Kidney tubule cell (primary cell): ENCODE data around the gene PSD2.

ENCODE experiments used
- DNase-seq: peaks from one replicate; pipeline ENCODE4 v3.0.0-alpha.2; 2018; ENCODE audit warnings: low spot score

Gene PSD2

DNA sequence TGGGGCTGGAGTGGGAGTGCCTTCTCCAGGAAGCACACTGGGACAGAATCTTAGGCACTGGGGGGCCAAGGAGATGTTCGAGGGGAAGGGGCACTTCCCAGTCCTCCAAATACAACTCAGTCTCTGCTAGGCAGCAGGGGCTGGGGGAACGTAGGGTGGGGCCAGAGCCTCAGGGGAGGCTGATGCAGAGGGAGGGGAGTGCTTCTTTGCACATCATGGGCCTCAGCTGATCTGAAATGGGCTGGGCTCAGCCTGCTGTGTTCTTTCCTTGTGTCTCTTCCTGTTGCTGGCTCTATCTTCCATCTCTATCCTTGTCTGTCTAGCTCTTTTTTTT is 15.6 kb downstream of the PSD2 start:
- no peak for DNase-seq

DNA sequence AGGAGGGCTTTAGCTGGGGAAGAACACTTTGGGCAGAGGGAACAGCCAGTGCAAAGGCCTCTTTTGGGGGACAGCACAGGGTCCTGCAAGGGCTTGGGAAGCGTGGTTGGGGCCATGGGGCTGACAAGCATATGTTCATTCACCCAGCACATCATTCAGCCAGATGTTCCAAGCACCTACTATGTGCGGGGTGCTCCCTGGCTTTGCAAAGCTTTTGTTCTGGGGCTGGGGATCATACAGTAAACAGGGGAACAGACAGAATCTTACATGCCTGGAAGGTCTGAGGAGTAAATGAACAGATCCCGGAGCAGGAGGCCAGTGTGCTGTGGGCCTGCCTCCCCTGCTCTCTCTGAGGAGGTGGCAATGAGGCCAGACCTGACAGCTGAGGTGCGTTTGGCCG is 16.7 kb downstream of the PSD2 start:
- no peak for DNase-seq

DNA sequence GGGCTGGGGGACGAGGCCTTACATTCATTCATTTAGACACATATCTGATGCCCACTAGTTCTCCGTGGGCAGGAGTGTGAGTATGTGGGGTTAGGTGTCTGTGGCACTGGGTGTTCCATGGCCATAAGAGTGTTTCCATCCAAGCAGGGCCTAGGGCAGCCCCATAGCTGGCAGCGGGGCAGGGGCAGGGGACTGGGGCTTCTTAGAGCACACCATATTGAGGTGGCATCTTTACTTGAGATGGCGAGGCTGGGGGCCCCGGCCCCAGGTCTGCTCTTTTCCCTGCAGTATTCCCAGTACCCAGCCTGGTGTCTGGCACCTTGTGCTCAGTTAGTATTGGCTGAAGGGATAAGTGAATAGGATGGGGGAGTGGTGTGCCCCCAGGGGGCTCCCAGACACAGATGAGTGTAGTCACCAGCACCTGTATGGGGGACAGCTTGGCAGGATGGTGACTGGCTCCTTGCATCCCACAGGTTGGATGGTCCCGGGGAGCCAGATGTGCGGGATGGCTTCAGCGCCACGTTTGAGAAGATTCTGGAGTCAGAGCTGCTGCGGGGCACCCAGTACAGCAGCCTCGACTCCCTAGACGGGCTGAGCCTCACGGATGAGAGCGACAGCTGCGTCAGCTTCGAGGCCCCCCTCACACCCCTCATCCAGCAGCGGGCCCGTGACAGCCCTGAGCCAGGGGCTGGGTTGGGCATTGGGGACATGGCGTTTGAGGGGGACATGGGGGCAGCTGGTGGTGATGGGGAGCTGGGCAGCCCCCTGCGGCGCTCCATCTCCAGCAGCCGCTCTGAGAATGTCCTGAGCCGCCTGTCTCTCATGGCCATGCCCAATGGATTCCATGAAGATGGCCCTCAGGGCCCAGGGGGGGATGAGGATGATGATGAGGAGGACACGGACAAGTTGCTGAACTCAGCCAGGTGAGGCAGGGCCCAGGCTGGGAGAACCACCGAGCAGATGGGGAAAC is 17.5 kb downstream of the PSD2 start:
- no peak for DNase-seq

DNA sequence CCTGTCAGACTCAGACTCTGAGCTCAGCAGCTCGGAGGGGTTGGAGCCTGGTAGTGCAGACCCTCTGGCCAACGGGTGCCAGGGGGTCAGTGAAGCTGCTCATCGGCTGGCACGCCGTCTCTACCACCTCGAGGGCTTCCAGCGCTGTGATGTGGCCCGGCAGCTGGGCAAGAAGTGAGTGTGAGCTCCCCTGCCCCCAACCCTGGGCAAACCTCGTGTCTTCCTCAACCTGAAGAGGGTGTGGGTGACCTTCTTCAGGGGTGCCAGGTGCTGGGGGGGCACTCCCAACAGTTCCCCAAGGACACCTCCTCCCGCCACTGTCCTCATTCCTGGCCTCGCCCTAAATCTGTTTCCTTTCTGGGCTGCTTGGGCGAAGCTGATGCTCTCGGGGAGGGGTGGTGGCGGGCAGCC is 18.6 kb downstream of the PSD2 start:
- DNase-seq, result no peak

DNA sequence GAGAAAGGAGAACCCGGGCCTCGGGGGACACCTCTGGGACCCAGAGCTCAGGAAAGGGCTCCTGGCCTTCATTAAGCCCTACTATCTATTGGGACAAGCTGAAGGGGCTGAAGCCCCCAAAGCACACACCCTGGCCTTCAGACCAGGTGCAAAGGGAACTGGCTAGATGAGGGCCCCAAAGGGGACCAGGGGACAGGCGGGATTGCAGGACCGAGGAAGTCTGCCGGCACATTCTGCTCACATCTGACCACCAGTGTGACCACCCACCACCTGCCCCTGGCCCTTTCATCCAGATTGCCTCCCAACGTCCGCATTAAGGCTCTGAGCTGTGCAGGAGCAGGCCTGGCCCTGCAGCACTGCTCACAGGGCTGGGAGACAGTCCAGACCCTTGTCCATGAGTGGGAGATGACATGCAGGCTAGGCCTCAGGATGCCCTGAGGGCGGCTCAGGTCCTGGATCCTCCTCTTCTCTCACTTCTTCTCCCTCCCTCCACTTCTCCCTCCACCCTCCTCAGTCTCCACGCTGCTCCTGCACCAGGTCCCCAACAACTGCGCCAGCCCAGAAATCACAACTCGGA is 19.2 kb downstream of the PSD2 start:
- DNase-seq, result no peak

DNA sequence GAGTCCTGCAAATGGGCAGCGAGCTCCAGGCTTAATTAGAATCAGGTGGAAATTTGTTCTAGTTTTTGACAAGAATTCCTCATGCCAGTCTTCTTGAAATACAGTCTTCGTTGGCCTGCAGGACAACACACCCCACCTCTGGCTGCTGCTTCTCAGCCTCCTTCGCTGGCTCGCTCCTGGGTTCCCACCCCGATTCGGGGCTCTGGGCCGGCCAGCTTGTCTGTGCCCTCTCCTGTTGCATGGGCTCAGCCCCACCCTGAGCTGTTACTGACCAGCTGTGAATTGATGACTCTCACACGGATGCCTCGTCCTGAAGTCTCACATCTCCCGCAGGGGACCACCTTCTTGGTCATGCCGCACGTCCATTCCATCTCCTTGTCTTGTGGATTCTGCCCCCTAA is 21.0 kb downstream of the PSD2 start:
- no peak for DNase-seq

DNA sequence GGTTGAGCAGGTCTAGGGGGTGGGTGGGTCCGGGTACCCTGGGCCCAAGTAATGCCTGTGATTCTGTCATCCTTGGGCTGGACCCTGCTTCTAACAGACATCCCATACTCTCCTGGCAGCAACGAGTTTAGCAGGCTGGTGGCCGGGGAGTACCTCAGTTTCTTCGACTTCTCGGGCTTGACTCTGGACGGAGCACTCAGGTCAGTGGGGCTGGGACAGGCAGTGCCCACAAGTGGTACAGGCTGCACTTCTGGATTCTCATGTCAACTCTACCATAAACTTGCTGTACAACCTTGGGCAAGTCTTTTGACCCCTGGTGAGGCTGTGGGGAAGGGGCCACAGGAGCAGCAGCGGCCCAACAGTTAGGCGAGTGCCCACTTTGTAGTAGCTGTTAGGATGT is 21.8 kb downstream of the PSD2 start:
- DNase-seq, result no peak

DNA sequence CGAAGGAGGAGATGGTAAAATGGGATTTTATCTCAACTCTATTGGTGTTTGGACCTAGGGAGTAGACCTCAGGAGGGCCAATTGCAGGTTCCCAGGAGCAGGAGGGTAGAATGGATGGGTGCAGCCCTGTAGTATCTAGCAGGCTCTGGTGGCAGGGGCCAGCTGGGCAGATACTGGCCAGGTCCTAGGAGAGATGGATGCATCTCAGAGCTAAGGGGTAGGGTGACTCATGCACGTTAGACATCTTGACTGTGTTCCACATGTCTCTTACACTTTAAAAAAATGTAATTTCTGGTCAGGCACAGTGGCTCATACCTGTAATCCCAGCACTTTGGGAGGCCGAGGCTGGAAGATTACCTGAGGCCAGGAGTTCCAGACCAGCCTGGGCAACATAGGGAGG is 22.4 kb downstream of the PSD2 start:
- DNase-seq, result no peak

DNA sequence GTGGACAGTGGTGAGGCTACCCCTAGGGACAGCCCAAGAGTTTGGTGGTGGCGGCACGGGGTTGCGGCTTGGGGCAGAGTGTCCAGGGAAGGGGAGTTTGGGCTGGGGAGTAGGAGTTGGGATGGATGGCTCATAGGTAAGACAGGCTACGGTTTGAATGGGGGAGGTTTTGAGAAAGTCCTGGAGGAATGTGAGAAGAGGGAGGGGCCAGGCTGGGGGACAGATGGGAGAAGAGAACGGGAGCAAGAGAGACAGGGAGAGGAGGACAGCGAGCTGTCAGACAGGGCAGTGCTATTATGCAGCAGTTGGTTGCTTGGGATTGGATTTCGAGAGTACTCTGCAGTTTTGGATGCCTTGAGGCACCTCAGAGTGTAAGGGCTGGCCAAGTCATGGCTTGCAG is 24.5 kb downstream of the PSD2 start:
- no peak for DNase-seq

DNA sequence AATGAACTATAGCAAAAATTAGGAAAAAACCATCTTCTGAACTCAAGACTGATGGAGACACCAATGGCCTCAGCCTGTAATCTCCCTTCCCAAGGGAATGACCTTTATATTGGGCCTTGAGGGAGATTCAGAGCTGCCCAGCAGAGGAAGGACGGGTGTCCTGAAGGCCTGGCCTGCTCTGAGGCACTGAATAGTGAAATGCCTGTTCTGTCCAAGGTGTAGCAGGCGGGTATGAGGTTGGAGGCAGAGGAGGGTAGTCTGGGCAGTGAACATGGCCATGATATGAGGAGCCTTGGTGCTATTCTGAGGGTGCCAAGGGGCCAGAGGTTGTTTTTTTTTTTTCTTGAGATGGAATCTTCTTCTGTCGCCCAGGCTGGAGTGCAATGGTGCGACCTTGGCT is 25.0 kb downstream of the PSD2 start:
- no peak for DNase-seq

DNA sequence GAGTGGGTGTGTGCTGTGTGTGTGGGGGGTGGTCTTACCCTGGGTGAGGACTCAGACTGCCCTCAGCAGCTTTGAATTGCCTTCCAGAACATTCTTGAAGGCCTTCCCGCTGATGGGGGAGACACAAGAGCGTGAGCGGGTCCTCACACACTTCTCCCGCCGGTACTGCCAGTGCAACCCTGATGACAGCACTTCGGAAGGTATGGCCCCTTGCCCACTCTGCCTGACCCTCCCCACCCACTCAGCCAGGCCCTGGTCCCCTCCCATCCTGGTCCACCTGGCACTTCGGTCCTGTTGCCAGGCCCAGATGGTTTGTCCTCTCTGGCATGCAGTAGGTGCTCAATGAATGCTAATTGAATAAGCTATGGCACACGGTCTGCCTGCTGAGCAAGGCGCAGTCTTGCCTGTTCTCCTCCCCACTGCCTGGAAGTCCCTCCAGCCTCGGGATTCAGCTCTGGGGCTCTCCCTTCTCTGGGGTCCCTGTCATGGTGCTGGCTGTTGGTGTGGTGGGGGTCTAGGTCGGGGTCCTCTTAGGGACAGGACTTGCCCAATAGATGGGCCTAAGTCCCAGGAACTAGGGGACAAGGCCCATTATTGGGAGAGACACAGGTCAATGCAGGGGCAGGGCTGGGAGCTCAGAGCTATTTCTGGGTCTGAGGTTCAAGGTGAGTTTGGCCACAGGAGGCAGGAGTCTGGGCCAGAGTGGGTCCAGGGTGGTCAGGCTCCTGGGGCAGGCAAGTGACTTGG is 26.4 kb downstream of the PSD2 start:
- no peak for DNase-seq

DNA sequence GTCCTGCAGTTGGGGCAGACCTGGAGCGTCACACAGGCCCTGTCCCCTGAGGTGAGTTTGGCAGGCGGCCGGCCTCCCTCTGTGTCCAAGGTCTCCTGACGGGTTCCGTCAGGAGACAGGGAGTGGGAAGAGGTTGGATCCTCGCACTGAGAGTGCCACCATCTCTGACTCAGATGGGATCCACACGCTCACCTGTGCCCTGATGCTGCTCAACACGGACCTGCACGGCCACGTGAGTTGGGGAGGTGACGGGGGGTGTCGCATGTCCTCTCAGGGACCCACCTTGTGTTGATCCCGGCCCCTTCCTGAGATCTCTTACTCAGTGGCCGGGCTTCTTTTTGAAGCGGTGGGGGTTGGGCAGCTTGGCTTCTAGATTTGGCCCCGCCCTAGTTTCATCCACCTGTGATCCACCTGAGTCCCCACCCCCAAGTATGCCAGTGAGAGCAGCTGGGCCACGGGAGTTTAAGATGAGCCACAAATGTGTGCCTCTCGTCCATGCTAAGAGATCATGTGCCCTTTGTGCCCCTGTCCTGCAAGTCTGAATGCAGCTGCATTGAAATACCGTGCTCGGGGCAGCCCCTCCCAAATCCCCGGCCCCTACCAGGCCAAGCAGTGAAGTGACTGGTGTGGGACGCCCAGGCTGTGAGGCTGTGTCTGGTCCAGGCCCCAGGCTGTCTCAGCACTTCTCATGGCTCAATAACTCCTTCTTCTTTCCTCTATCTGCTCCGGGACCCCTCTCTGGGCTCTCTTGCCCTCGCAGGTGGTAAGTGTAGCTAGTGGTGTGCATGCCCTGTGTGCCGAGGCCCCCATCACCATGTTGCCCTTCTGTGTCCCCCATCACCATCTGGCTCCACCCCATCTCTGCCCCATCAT is 27.2 kb downstream of the PSD2 start:
- no peak for DNase-seq

DNA sequence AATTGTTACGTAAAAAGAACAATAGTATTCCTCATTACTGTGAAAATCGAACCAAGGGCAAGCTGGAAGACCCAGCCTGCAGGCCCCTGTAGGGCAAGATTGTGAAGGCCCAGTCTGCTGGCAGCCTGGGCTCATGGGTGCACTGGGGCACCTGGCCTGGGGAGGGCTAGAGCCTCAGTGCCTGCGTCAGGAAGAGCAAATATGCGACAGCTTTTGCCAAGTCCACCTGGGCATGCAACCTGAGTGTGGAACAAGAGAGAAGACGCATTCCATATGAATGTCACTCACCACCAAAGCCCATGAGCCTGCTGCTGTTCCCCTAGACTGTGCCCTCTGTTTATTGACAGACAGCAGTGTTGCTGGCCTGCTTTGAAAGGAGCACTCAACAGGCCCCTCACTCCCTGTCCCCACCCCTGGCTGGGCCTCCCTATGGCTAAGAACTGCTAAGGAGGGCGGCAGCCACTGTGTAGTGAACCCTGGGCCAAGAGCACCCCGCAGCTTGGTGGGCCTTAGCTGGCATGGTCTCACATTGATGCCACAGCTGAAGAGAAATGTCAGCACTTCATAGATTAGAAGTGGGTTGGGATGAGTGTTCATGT is 28.2 kb downstream of the PSD2 start:
- DNase-seq, result no peak

DNA sequence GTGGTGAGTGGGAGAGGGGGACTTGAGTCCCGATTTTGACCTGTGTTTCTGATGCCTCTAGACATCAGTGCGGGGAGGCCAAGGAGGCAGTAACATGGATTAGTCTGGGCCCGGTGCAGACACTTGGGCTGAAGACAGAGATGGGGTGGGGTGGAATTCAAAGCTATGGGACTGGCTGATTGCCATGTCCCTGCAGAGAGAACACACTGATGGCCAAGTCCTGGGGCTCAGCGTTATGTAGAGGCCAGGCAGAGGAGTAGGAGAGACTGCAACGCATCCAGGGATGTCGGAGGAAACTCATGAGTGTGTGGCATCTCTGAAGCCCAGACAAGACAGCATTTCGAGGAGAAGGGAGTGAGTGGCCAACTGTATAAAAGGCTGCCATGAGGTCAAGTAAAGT is 30.1 kb downstream of the PSD2 start:
- no peak for DNase-seq

DNA sequence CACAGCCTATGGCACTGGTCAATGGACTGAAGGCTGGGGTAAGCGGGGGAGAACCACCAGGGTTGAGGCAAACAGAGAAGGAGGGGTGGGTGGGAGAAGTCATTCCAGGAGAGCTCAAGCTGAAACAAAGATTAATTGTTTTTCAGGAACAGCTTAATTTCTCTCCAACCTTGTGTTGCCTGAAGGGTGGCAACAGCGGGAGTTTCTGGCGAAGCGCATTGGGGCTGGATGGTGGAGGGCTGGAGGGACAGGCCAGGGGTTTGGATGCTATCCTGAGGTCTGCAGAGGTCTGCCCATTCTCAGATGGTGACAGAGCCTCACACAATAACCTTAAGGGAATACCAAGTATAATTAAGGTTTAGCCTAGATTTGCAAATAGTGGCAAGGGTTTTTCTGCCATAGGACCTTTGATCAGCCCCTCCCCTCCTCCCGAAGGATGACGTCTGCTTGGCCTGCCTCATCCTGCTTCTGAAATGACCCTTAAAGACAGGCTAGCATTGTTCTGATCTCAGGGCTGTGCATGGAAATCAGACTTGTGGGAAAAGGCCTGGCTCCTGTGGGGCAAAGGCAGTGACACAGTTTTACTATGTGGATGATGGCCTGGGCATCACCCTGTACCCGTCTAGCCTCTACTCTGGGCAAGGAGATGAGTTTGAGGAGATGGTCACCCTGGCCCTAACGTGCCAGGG is 32.7 kb downstream of the PSD2 start:
- DNase-seq, result no peak

DNA sequence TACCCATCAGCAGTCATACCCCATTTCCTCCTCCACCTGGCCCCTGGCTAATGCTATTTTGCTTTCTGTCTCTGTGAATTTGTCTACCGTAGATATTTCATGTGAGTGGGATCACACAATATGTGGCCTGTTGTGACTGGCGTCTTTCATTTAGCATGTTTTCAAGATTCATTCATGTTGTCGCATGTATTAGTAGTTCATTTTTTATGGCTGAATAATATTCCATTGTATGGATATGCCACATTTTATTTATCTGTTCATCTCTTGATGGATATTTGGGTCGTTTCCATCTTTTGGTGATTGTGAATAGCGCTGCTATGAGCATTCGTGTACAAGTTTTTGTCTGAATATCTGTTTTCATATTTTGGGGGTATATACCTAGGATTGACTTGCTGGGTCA is 33.9 kb downstream of the PSD2 start:
- no peak for DNase-seq

DNA sequence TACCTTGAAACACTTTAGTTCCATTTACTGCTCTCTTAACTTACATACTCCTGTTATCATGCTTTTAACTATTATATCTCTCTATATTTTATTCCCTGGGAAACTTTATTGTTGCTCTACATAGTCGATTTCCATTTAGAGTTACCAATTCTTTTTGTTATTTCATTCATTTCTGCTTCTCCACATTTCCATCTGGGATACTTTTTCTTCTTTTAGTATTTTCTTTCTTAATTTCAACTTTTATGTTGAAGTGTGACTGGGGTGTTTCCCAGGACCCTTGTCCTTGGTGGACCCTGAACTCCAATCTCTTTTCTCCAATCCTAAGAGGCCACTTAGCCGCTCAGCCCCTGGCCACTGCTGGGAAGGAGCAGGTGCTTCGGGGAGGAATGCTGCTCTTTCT is 36.0 kb downstream of the PSD2 start:
- DNase-seq, result no peak

DNA sequence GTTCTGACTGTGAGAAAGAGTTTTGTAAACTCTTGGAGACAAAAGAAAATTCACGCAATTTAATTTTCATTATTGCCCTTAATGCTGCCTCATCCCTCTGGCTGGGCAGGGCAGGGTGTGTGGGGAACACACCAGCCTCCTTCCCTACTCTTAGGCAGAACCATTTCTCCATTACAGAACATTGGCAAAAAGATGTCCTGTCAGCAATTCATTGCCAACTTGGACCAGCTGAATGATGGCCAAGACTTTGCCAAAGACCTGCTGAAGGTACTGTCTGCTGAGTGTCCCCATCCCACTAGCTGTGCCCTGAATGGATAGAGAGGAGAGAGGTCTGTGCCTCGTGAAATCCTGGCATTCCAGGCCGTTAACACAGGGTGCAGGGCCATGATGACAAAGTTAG is 37.9 kb downstream of the PSD2 start:
- no peak for DNase-seq

DNA sequence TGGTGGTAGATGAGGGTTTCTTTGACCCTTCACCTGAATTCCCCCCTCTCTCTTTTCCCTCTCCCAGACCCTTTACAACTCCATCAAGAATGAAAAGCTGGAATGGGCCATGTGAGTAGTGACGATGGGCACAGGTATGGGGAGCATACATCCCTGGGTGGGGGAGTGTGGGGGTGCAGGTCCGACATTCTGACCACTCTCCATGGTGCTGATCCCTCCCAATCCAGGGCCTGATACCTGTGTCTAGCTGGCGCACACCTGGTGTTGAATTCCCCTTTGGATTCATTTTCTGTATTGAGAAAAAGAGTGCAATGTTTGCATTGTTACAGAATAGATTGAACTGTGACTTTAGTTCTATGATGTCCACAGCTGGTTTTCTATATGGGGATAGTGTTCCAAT is 40.0 kb downstream of the PSD2 start:
- DNase-seq, result no peak

DNA sequence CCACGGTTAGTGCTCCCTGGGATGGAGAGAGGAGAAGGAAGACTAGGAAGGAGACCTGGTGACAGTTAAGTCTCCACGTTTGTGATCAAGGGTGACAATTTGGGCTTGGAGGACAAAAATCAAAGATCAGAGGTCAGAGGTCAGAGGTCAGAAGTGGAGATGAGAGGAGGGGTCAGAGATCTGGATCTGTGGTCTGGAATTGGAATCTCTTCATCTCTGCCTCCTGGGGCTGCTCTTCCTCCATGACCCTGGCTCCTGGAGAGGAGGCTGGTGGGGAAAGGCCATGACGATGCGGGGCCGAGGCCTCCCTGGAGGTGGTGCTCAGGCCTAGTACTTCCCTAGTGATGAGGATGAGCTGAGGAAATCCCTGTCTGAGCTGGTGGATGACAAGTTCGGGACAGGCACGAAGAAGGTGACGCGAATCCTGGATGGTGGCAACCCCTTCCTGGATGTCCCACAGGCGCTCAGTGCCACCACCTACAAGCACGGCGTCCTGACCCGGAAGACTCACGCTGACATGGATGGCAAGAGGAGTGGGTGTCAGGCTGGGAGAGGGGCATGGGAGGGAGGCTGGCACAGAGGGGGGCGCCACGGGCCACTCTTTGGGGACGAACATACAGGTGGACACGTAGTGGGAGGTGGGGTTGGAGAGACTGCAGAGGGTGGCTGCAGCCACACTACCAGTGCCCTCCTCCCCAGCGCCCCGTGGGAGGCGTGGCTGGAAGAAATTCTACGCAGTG is 41.0 kb downstream of the PSD2 start:
- DNase-seq, result no peak
